Karpas-422 (cell line): ENCODE results near the gene MACROH2A1. TPM values are rescaled to one million over a fixed set of nuclear protein-coding genes. Genes with fewer than 3 reads are reported as not detected.

Source experiments
- DNase-seq: peaks from one replicate; pipeline ENCODE4 v3.0.0-alpha.2; 2015
- H2AFZ ChIP-seq: fragments of 200-600 bp; sonication (generic); 2 replicates; pipeline ENCODE4 v1.6.1; 2014; ENCODE audit warnings: antibody characterized with exemption, low read length, mixed read lengths
- H3K27ac ChIP-seq: fragments of 200-600 bp; sonication (generic); 2 replicates; pipeline ENCODE4 v1.5.1; 2014; ENCODE audit warnings: mild to moderate bottlenecking, low read length, moderate library complexity
- H3K27me3 ChIP-seq: fragments of 200-600 bp; sonication (generic); 2 replicates; pipeline ENCODE4 v1.6.1; 2014; ENCODE audit warnings: low read length, mixed read lengths
- H3K36me3 ChIP-seq: fragments of 200-600 bp; sonication (generic); 2 replicates; pipeline ENCODE4 v1.6.1; 2014; ENCODE audit warnings: low read length, mixed read lengths; ENCODE audit not compliant: insufficient read depth
- H3K4me1 ChIP-seq: fragments of 200-600 bp; sonication (generic); 2 replicates; pipeline ENCODE4 v1.6.1; 2014; ENCODE audit warnings: mild to moderate bottlenecking, low read length, mixed read lengths
- H3K4me2 ChIP-seq: fragments of 200-600 bp; sonication (generic); 2 replicates; pipeline ENCODE4 v1.6.1; 2014; ENCODE audit warnings: low read length, low read depth, mild to moderate bottlenecking; ENCODE audit not compliant: poor library complexity, severe bottlenecking
- H3K4me3 ChIP-seq: fragments of 200-600 bp; sonication (generic); 2 replicates; pipeline ENCODE4 v1.5.1; 2014; ENCODE audit warnings: mild to moderate bottlenecking, antibody characterized with exemption, low read length, mixed read lengths
- H3K79me2 ChIP-seq: fragments of 200-600 bp; sonication (generic); 2 replicates; pipeline ENCODE4 v1.6.1; 2014; ENCODE audit warnings: mild to moderate bottlenecking, low read length, mixed read lengths
- H3K9ac ChIP-seq: fragments of 200-600 bp; sonication (generic); 2 replicates; pipeline ENCODE4 v1.6.0; 2014; ENCODE audit warnings: low read length
- H3K9me2 ChIP-seq: fragments of 200-600 bp; sonication (generic), shearing (Covaris generic); replicated peaks from 2 replicates; pipeline ENCODE4 v1.6.0; 2014; ENCODE audit warnings: mild to moderate bottlenecking, low read length, moderate library complexity; ENCODE audit not compliant: insufficient read depth
- H3K9me3 ChIP-seq: fragments of 300-700, 200-600 bp; sonication (generic); 2 replicates; pipeline ENCODE4 v1.6.1; 2014; ENCODE audit warnings: low read length, mixed read lengths
- H4K20me1 ChIP-seq: fragments of 200-600 bp; sonication (generic); 2 replicates; pipeline ENCODE4 v1.6.1; 2014; ENCODE audit warnings: mild to moderate bottlenecking, antibody characterized with exemption, low read length, low read depth; ENCODE audit not compliant: insufficient read depth
- total RNA-seq: library from RNA; depleted of rRNA; stranded (reverse); fragments of >200 nt; shearing (Covaris generic); gene quantifications from 2 replicates; pipeline ENCODE4 v1.2.3, GENCODE V29; 2014; ENCODE audit warnings: low replicate concordance

The MACROH2A1 gene
- total RNA-seq, 1 experiment from 2014 or later, result 160 TPM

DNA sequence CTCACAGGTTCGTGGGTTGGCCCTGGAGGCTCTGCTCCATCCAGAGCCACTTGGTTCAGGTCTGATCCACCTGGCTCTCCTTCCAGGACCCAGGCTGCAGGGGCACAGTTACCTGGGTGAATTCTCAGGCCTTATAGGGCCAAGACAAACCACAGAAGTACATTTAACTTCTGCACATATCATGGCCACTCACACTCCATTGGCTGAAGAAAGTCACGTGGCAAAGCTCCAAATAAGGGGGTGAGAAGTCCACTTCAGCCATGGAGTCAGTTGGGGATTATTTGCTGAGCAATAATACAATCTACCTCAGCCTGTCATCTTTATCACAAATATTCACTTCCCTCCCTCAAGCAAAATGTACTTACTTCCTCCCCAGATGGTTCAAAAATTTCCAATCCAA is 83.6 kb downstream of the MACROH2A1 start:
- DNase-seq, result no peak
- no peaks in the 10 kb centered on the region for H3K9me2 ChIP-seq
- no peaks in the 10 kb centered on the region for H3K79me2 ChIP-seq
- no peak overlapping the region for H2AFZ ChIP-seq
- H3K9ac ChIP-seq, result no peak overlapping the region
- no peaks in the 10 kb centered on the region for H3K9me3 ChIP-seq
- H4K20me1 ChIP-seq, result no peaks in the 10 kb centered on the region
- no peaks in the 10 kb centered on the region for H3K27me3 ChIP-seq
- H3K4me1 ChIP-seq, result no peaks in the 10 kb centered on the region
- H3K36me3 ChIP-seq, result no peaks in the 10 kb centered on the region
- no peak overlapping the region for H3K4me2 ChIP-seq
- H3K27ac ChIP-seq, result no peak overlapping the region
- H3K4me3 ChIP-seq, result no peak overlapping the region

GRCh38 chr5:135313946-135314345 is 85.1 kb downstream of the MACROH2A1 start:
- H4K20me1 ChIP-seq, result peaks cover 8% of the 10 kb centered on the region; the same call in 1 of the 2 replicates
- no peak overlapping the region for H3K27ac ChIP-seq
- no peak overlapping the region for H2AFZ ChIP-seq
- no peaks in the 10 kb centered on the region for H3K9me2 ChIP-seq
- H3K79me2 ChIP-seq, result no peaks in the 10 kb centered on the region
- H3K4me3 ChIP-seq, result no peak overlapping the region
- H3K36me3 ChIP-seq, result no peaks in the 10 kb centered on the region
- no peak overlapping the region for H3K9ac ChIP-seq
- no peaks in the 10 kb centered on the region for H3K27me3 ChIP-seq
- no peak for DNase-seq
- no peak overlapping the region for H3K4me2 ChIP-seq
- no peaks in the 10 kb centered on the region for H3K9me3 ChIP-seq
- no peaks in the 10 kb centered on the region for H3K4me1 ChIP-seq

- Histone ChIP-seq H3K4me3 (no peak overlapping the region), H3K36me3 (no peaks in the 10 kb centered on the region), H4K20me1 (peaks cover 8% of the 10 kb centered on the region; the same call in 1 of the 2 replicates), H3K9me2 (no peaks in the 10 kb centered on the region), H3K4me1 (no peaks in the 10 kb centered on the region), H3K9me3 (no peaks in the 10 kb centered on the region), H3K4me2 (no peak overlapping the region), H3K79me2 (no peaks in the 10 kb centered on the region), H3K9ac (no peak overlapping the region), H3K27me3 (no peaks in the 10 kb centered on the region), H3K27ac (no peak overlapping the region), H2AFZ (no peak overlapping the region)
- DNase-seq, result no peak
These were observed 85.6 kb downstream of the MACROH2A1 start for GRCh38 chr5:135313405-135313804.

DNA sequence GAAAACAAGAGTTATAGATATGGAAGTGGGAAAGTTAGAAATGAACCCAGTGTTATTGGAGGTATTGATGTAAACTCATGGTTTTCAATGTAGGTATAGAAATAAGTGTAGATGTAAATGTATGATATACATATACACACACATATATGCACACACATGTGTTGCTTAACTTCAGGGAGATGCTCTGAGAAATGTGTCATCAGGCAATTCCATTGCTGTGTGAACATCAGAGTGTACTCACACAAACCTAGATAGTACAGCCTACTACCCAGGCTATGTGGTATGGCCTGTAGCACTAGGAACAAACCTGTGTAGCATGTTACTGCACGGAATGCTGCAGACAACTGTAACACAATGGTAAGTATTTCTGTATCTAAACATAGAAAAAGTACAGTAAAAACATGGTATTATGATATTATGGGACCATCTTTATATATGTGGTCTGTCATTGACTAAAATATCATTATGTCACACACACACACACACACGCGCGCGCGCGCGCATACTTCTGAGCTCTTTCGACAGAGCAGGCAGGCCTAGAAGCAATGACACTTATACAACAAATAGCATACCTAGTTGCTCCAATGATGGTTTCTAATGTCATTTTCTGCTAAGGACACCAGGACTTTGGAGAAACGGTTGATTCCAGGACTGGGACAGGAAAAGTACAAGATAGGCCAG is 86.6 kb downstream of the MACROH2A1 start:
- Histone ChIP-seq H3K9me3 (no peaks in the 10 kb centered on the region), H3K9ac (no peak overlapping the region), H3K27me3 (no peaks in the 10 kb centered on the region), H4K20me1 (peaks cover 8% of the 10 kb centered on the region; the same call in 1 of the 2 replicates), H3K27ac (no peak overlapping the region), H2AFZ (no peak overlapping the region), H3K4me1 (no peaks in the 10 kb centered on the region), H3K36me3 (no peaks in the 10 kb centered on the region), H3K4me2 (no peak overlapping the region), H3K9me2 (no peaks in the 10 kb centered on the region), H3K4me3 (no peak overlapping the region), H3K79me2 (no peaks in the 10 kb centered on the region)
- DNase-seq, result no peak

DNA sequence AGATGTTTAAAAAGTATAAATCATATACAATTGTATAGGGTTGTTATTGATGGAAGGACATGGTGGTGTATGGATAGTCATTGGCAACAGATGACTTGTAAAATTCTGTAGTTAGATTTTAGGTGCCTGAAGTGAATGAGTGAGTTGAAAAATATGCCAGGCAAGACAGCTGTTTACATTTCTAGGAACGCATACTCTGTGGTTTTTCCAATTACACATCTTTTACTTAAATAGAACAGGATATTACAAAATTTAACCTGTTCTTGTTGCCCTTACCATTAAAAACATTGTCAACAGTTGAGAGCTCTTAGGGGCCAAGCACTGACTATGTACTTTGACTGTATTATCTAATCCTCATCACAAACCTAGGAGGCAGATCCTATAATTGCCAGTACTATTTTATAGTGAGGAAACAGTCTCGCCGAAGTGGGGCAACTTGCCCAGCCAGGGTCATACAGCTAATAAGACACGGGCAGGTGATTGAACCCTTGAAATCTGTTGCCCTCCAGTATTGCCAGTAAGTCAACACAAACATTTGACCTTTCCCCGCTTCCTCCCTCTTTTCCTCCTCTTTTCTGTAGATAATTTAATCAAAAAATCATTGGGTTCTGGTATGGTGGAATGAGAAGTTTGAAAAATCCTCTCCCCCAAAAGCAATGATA is 88.6 kb downstream of the MACROH2A1 start:
- Histone ChIP-seq H3K9me2 (no peaks in the 10 kb centered on the region), H3K9ac (no peak overlapping the region), H3K9me3 (no peaks in the 10 kb centered on the region), H3K4me3 (no peak overlapping the region), H3K79me2 (no peaks in the 10 kb centered on the region), H4K20me1 (peaks cover 14% of the 10 kb centered on the region; the same call in 1 of the 2 replicates), H3K4me2 (no peak overlapping the region), H2AFZ (no peak overlapping the region), H3K36me3 (no peaks in the 10 kb centered on the region), H3K27me3 (no peaks in the 10 kb centered on the region), H3K4me1 (no peaks in the 10 kb centered on the region), H3K27ac (no peak overlapping the region)
- DNase-seq, result no peak

GRCh38 chr5:135309391-135310327 is 89.4 kb downstream of the MACROH2A1 start:
- H3K9ac ChIP-seq, result no peak overlapping the region
- no peak for DNase-seq
- no peaks in the 10 kb centered on the region for H3K36me3 ChIP-seq
- H3K4me3 ChIP-seq, result no peak overlapping the region
- H2AFZ ChIP-seq, result no peak overlapping the region
- no peaks in the 10 kb centered on the region for H3K9me2 ChIP-seq
- no peak overlapping the region for H3K4me2 ChIP-seq
- H3K27ac ChIP-seq, result no peak overlapping the region
- peaks cover 14% of the 10 kb centered on the region; the same call in 1 of the 2 replicates for H4K20me1 ChIP-seq
- no peaks in the 10 kb centered on the region for H3K9me3 ChIP-seq
- no peaks in the 10 kb centered on the region for H3K79me2 ChIP-seq
- H3K27me3 ChIP-seq, result no peaks in the 10 kb centered on the region
- no peaks in the 10 kb centered on the region for H3K4me1 ChIP-seq

DNA sequence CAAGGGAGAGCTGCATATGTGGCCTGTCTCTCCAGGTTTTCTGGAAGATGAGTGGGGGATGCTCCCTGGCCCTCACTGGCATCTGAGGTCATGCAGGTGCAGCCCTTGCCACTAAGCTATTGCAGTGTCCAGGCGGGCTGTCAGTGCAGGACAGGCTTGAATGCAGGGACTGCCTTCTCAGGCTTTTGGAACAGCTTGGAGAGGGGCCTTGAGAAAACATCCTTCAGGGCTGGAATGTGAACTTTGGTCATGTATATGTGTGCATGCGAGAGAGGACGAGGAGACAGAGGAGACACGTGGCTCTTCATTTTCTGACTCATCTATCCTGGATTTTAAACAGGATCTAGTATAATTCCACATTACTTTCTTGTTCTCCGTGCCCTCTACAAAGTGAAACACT is 90.3 kb downstream of the MACROH2A1 start:
- no peak for DNase-seq
- H3K9ac ChIP-seq, result no peak overlapping the region
- H3K4me2 ChIP-seq, result no peak overlapping the region

GRCh38 chr5:135308245-135308644 is 90.8 kb downstream of the MACROH2A1 start:
- Histone ChIP-seq H3K27ac (no peak overlapping the region), H3K4me1 (no peaks in the 10 kb centered on the region), H2AFZ (no peak overlapping the region), H3K9me3 (no peaks in the 10 kb centered on the region), H3K4me3 (no peak overlapping the region), H4K20me1 (peaks cover 19% of the 10 kb centered on the region; the same call in 1 of the 2 replicates), H3K9me2 (no peaks in the 10 kb centered on the region), H3K79me2 (no peaks in the 10 kb centered on the region), H3K36me3 (no peaks in the 10 kb centered on the region), H3K9ac (no peak overlapping the region), H3K27me3 (no peaks in the 10 kb centered on the region), H3K4me2 (no peak overlapping the region)
- no peak for DNase-seq

More for the DNA sequence above, 90.3 kb downstream of the MACROH2A1 start:
- no peak overlapping the region for H2AFZ ChIP-seq
- H3K27ac ChIP-seq, result no peak overlapping the region
- H3K9me2 ChIP-seq, result no peaks in the 10 kb centered on the region
- H3K36me3 ChIP-seq, result no peaks in the 10 kb centered on the region
- H3K4me3 ChIP-seq, result no peak overlapping the region
- no peaks in the 10 kb centered on the region for H3K79me2 ChIP-seq
- H4K20me1 ChIP-seq, result peaks cover 19% of the 10 kb centered on the region; the same call in 1 of the 2 replicates
- H3K9me3 ChIP-seq, result no peaks in the 10 kb centered on the region
- no peaks in the 10 kb centered on the region for H3K27me3 ChIP-seq
- no peaks in the 10 kb centered on the region for H3K4me1 ChIP-seq
